Testis (tissue), 3 donors: ENCODE results near the gene HSPA12A. TPM values are rescaled to one million over a fixed set of nuclear protein-coding genes. Genes with fewer than 3 reads are reported as not detected.

ENCODE experiments used
- DNase-seq: peaks from one replicate; pipeline ENCODE4 v3.0.0-alpha.2; 2019
- H3K27ac ChIP-seq, 2 donors: fragments of 200-600 bp; sonication (generic); one replicate each; pipeline ENCODE4 v1.5.1; 2019
- H3K27me3 ChIP-seq: fragments of 200-600 bp; sonication (generic); one replicate; pipeline ENCODE4 v1.5.1; 2019
- H3K36me3 ChIP-seq: fragments of 200-600 bp; sonication (generic); one replicate; pipeline ENCODE4 v1.5.1; 2017; ENCODE audit warnings: low read depth; ENCODE audit errors: missing control alignments
- H3K4me1 ChIP-seq: fragments of 200-600 bp; sonication (generic); one replicate; pipeline ENCODE4 v1.5.1; 2019
- H3K4me3 ChIP-seq, 2 donors: fragments of 200-600 bp; sonication (generic); one replicate each; pipeline ENCODE4 v1.5.1; 2017 to 2019
- H3K9me3 ChIP-seq: fragments of 200-600 bp; sonication (generic); one replicate; pipeline ENCODE4 v1.5.1; 2017
- POLR2A ChIP-seq: fragments of 450-650 bp; IDR thresholded peaks from one replicate; pipeline ENCODE4 v1.6.1; 2017; ENCODE audit warnings: antibody characterized with exemption, mild to moderate bottlenecking, moderate library complexity
- WGBS, 2 donors: methylation state at CpG; one replicate each; pipeline ENCODE4 v1.1.5; 2018; 5-methylcytosine and 5-hydroxymethylcytosine counted together
- intact Hi-C: fragments of 100-400 bp; cut with DNase I; formaldehyde crosslinking; loops from one replicate; pipeline ENCODE4 v1.15.1; 2023; ENCODE audit warnings: low total_unique reads
- polyA plus RNA-seq: library from polyadenylated mRNA; stranded (reverse); fragments of 350-450 nt; fragmentation: Illumina TruSeq; extraction: RNeasy Lipid Tissue Mini Kit (QIAGEN cat#74804); gene quantifications from one replicate; pipeline ENCODE4 v1.2.3, GENCODE V29; 2014; ENCODE audit warnings: low read depth, low replicate concordance; ENCODE audit not compliant: insufficient read depth
- total RNA-seq, 2 donors: library from RNA; depleted of rRNA; stranded (reverse); fragments of >200 nt; gene quantifications; one replicate each; pipeline ENCODE4 v1.2.3, GENCODE V29; 2016
- TF ChIP-seq, protein P1 (sequence below), 3 experiments: fragments of 450-650 bp in 2 of 3; fragments of 200-600 bp in 1 of 3; sonication (generic) in 1 of 3; IDR thresholded peaks; one replicate each; pipeline ENCODE4 v1.5.1; 2016 to 2019; ENCODE audit warnings: antibody characterized with exemption in 3 of 3, mild to moderate bottlenecking in 2 of 3, moderate library complexity in 1 of 3

The HSPA12A gene
- total and polyA plus RNA-seq, 3 donors from 2014 or later: 20.9 to 34.6 (median 28.4) TPM

DNA sequence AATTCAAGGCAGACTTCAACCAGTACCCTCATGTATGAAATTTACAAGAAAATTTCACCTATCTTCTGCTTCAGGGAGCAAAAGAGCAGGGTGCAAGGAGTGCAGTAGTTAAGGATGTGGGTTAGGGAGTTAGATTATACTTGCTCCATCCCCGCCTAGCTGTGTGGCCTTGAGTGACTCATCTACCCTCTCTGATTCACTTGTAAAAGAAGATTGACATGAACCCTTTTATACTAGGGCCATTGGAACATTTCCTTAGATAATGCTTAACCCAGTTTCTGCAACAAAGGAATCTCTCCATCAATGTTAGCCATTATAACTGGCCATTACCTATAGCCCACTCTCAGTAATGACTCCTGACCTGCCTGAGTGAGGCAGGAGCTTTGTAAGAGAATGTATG is 10.2 kb upstream of the HSPA12A start:
- intact Hi-C loops: no loop called here
- H3K4me1 ChIP-seq: no peaks in the 10 kb centered on the region
- H3K36me3 ChIP-seq: no peaks in the 10 kb centered on the region
- H3K9me3 ChIP-seq: no peaks in the 10 kb centered on the region
- no peak overlapping the region for H3K4me3 ChIP-seq
- H3K27me3 ChIP-seq: no peaks in the 10 kb centered on the region
- H3K27ac ChIP-seq: no peak overlapping the region
- WGBS, 2 donors: 63 to 83% methylated on average over 1 of the region's 1 CpG
- DNase-seq: no peak
- no peak for TF ChIP-seq POLR2A
- TF ChIP-seq, protein P1, sequence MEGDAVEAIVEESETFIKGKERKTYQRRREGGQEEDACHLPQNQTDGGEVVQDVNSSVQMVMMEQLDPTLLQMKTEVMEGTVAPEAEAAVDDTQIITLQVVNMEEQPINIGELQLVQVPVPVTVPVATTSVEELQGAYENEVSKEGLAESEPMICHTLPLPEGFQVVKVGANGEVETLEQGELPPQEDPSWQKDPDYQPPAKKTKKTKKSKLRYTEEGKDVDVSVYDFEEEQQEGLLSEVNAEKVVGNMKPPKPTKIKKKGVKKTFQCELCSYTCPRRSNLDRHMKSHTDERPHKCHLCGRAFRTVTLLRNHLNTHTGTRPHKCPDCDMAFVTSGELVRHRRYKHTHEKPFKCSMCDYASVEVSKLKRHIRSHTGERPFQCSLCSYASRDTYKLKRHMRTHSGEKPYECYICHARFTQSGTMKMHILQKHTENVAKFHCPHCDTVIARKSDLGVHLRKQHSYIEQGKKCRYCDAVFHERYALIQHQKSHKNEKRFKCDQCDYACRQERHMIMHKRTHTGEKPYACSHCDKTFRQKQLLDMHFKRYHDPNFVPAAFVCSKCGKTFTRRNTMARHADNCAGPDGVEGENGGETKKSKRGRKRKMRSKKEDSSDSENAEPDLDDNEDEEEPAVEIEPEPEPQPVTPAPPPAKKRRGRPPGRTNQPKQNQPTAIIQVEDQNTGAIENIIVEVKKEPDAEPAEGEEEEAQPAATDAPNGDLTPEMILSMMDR (IDR thresholded peaks at IDR 0.05): no peak

DNA sequence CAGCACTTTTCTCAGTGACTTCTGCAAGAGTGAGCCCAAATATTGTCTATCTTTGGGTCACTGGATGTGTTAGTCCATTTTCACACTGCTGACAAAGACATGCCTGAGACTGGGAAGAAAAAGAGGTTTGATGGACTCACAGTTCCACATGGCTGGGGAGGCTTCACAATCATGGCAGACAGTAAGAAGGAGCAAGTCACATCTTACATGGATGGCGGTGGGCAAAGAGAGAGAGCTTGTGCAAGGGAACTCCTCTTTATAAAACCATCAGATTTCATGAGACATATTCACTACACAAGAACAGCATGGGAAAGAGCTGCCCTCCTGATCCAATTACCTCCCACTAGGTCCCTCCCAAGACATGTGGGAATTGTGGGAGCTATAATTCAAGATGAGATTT is 6.1 kb upstream of the HSPA12A start:
- Histone ChIP-seq H3K36me3 (no peaks in the 10 kb centered on the region), H3K27me3 (no peaks in the 10 kb centered on the region), H3K4me3 (no peak overlapping the region), H3K9me3 (no peaks in the 10 kb centered on the region), H3K4me1 (no peaks in the 10 kb centered on the region), H3K27ac (no peak overlapping the region)
- TF ChIP-seq, protein P1 (IDR thresholded peaks at IDR 0.05): no peak
- TF ChIP-seq POLR2A: no peak
- no peak for DNase-seq
- intact Hi-C loops: loop anchor here (10.0 kb wide), 1 partner anchor 64 kb away; no protein-coding TSS in a partner anchor
- WGBS, 2 donors: 75 to 100% methylated on average over 1 of the region's 1 CpG

- H3K27ac ChIP-seq: no peak overlapping the region
- H3K9me3 ChIP-seq: no peaks in the 10 kb centered on the region
- no peaks in the 10 kb centered on the region for H3K36me3 ChIP-seq
- H3K4me1 ChIP-seq: no peaks in the 10 kb centered on the region
- no peak overlapping the region for H3K4me3 ChIP-seq
- 79% methylated on average over 1 of the region's 1 CpG for WGBS, 2 donors
- TF ChIP-seq, protein P1 (IDR thresholded peaks at IDR 0.05): no peak
- no peak for TF ChIP-seq POLR2A
- intact Hi-C loops: loop anchor here (10.0 kb wide), 1 partner anchor 63 kb away; no protein-coding TSS in a partner anchor
- no peaks in the 10 kb centered on the region for H3K27me3 ChIP-seq
- no peak for DNase-seq
Measured at GRCh38 chr10:116748041-116748440, 5.7 kb upstream of the HSPA12A start.

GRCh38 chr10:116747325-116747724 is 5.0 kb upstream of the HSPA12A start:
- H3K4me1 ChIP-seq: no peaks in the 10 kb centered on the region
- TF ChIP-seq, protein P1 (IDR thresholded peaks at IDR 0.05): no peak
- no peak for TF ChIP-seq POLR2A
- 82 to 84% methylated on average over 7 of the region's 7 CpGs for WGBS, 2 donors
- H3K27me3 ChIP-seq: no peaks in the 10 kb centered on the region
- DNase-seq: no peak
- no peaks in the 10 kb centered on the region for H3K9me3 ChIP-seq
- H3K36me3 ChIP-seq: no peaks in the 10 kb centered on the region
- intact Hi-C loops: loop anchor here (10.0 kb wide), 1 partner anchor 63 kb away; no protein-coding TSS in a partner anchor
- H3K27ac ChIP-seq: no peak overlapping the region
- H3K4me3 ChIP-seq: no peak overlapping the region

- WGBS, 2 donors: 78 to 87% methylated on average over 6 of the region's 6 CpGs
- Histone ChIP-seq H3K36me3 (no peaks in the 10 kb centered on the region), H3K9me3 (no peaks in the 10 kb centered on the region), H3K27ac (no peak overlapping the region), H3K27me3 (no peaks in the 10 kb centered on the region), H3K4me1 (peaks cover under 1% of the 10 kb centered on the region), H3K4me3 (no peak overlapping the region)
- DNase-seq: no peak
- intact Hi-C loops: loop anchor here (10.0 kb wide), 1 partner anchor 60 kb away; no protein-coding TSS in a partner anchor
- TF ChIP-seq, protein P1 (IDR thresholded peaks at IDR 0.05): no peak
- no peak for TF ChIP-seq POLR2A
Measured at GRCh38 chr10:116744885-116745284, 2.5 kb upstream of the HSPA12A start.
